GM12892 (cell line): Measurements from ENCODE around the gene GATA2.

Experiments used
- DNase-seq: peaks from one replicate; pipeline ENCODE4 v3.0.0; 2011; ENCODE audit not compliant: insufficient read length
- FAIRE-seq: peaks from 2 replicates; lab custom pipeline; 2011; peaks lifted over from hg19 to GRCh38; lab: Jason Lieb, UNC
- POLR2A ChIP-seq: IDR thresholded peaks from 2 replicates; pipeline ENCODE4 v1.6.1; 2011; ENCODE audit warnings: low read depth, low read length, control low read depth
- POLR2AphosphoS5 ChIP-seq: IDR thresholded peaks from 2 replicates; pipeline ENCODE4 v1.6.1; 2011; ENCODE audit warnings: low read depth, low read length, control low read depth
- TAF1 ChIP-seq: IDR thresholded peaks from 2 replicates; pipeline ENCODE4 v1.6.1; 2011; ENCODE audit warnings: low read depth, mild to moderate bottlenecking, control low read depth, low read length, borderline replicate concordance

Gene GATA2

DNA sequence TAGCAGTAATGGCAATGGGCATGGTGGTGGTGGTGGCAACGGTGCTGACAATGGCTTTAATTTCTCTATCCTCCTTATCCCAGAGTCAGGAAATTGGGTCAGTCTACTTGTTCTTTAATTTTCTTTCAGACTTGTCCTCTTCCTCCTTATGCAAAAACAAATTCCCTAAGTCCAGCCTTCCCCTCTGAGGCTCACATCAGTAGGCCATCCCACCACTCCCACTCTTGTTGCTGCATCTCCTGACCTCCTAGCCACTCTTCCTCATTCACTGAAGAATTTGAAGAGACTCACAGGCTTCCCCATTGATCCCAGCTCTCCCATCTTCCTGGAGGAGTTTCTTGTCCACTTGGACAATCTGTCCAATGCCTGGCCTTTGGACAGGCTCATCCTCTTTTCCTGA lies 46.2 kb downstream of the GATA2 start:
- TF ChIP-seq POLR2AphosphoS5 (no peak), TAF1 (no peak), POLR2A (no peak)
- DNase-seq (no peak), FAIRE-seq (no peak)

DNA sequence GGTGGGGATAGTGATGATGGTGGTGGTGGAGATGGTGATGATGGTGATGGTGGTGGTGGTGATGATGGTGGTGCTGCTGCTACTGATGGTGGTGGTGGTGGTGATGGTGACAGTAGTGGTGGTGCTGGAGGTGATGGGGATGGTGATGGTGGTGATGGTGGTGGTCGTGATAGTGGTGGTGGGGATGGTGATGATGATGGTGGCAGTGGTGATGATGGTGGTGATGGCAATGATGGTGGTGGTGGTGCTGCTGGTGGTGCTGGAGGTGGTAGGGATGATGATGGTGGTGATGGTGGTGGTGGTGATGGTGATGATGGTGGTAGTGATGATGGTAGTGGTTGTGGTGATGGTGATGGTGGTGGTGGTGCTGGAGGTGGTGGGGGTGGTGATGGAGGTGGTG lies 47.6 kb downstream of the GATA2 start:
- FAIRE-seq (no peak), DNase-seq (no peak)
- TF ChIP-seq POLR2AphosphoS5 (no peak), TAF1 (no peak), POLR2A (no peak)

DNA sequence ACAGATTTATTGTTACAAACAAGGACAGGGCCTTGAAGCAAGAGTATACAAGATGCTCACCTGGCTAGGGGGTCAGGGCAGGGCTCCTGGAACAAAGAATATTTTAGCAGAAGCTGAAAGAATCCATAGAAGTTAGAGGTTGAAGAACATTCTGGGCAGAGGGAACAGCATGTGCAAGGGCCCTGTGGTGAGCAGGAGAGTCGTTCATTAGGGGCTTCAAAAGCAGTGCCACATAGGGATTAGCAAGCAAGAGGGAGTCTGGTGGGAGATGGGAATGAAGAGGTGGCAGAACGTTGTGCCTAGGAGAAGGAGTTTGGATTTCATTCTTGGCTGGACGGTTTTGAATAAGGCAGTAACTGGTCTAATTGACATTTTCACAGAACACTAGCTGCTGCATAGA lies 49.2 kb downstream of the GATA2 start:
- no peak for FAIRE-seq
- DNase-seq = no peak
- TF ChIP-seq TAF1 = no peak

DNA sequence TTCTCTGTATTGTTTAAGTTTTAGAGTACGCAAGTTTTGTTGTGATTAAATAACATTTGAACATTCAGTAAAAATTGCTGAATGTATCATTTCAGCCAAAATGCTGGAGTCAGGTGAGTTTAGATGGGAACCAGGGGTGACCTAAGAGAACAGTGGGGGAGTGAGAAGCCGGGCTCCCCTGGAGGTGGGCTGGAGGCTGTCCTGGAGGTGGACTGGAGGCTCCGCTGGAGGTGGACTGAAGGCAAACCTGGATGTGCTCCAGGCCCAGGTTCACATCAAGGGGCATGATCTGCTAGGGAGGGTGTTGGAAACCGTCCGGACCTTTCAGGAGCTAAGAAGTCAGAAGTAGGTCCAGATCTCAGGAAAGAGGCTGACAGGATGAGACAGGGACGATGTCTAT lies 50.1 kb downstream of the GATA2 start:
- TF ChIP-seq TAF1 = no peak
- no peak for TF ChIP-seq POLR2AphosphoS5
- TF ChIP-seq POLR2A = no peak
- FAIRE-seq = no peak
- DNase-seq = no peak

DNA sequence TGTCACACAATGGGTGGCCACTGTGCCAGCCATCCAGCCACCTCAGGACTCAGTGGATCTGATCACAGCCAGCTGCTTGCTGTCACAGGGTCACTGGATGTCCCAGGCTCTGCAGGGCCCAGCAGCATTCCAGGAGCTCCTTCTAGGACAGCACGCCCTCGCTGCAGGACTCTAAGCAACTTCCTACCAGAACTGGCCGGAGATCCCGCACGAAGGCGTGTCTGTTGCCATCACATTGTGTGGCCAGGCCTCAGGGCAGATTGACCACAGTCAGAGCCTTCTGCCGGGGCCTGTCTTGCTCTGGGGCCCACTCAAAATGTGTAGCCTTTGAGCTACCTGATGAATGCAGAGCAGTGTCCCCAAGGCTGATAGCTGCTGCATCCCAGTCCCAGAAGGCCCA lies 50.9 kb downstream of the GATA2 start:
- no peak for DNase-seq
- FAIRE-seq = no peak

DNA sequence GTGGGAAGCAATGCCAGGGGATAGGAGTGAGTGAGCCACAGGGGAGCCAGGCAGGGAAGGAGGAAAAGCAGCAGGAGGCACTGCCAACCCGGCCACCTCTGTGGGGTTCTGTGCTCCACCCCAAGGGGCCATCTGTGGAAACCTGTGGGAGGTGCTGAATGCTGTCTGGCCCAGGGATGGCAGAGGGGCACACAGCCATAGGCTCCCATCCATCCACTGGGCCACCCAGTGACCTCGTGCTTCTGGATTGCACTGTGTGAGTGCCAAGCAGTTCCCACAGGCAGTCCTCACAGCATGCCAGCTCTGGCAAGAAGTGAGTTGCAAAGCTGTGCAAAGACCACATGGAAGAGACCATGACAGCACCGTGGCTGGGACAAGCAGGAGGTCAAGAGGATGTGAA lies 53.8 kb downstream of the GATA2 start:
- DNase-seq (no peak), FAIRE-seq (no peak)
- TF ChIP-seq POLR2A (no peak), TAF1 (no peak), POLR2AphosphoS5 (no peak)

More for the DNA sequence above, 50.9 kb downstream of the GATA2 start:
- TF ChIP-seq POLR2AphosphoS5 = no peak
- TF ChIP-seq POLR2A = no peak
- no peak for TF ChIP-seq TAF1

DNA sequence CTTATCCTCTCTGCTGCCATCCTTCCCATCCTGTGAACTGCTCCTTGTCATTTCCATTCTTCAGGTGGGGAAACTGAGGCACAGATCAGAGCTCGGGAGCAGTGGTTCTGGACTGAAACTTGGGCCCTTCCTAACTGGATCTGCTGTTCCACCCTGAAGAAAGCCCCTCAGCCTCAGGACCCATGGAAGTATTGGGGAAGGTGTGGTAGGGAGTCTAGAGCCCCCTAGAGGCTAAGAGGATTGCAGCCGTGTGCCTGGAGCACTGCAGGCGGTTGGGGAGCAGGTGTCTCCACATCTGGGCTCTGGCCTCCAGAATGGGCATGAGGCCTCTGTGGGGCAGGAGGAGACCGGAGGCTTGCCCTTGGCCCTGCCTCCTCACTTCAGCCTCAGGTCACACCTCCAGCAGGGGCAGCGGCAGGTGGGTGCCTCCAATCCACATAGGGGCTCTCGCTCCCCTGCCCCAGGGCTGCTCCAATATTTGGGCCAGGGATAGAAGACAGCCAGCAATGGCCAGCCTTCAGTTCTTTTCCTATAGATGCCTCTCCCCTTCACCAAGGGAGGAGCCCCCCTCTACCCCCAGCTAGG lies 54.4 kb downstream of the GATA2 start:
- DNase-seq (no peak), FAIRE-seq (no peak)
- TF ChIP-seq POLR2A = no peak
- no peak for TF ChIP-seq POLR2AphosphoS5
- no peak for TF ChIP-seq TAF1

DNA sequence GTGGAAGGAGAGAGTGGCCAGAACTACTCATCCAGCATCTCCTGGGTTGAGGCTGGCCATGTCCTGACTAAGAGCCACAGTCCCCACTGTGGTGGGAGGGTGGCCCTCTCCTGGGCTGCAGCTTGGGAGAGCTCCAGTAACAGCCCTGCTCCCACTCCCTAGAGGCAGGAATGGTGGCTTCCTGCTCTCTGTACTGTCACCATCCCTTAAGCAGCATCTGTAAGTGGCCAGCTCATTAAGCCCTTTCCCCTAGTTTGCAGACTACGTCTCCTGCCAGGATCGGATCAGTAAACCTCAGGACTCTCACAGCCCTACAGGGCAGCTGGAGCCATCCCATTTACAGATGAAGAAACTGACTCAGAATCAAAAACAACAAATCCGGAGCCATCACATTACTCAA lies 56.8 kb downstream of the GATA2 start:
- DNase-seq (no peak), FAIRE-seq (no peak)
- TF ChIP-seq POLR2A (no peak), POLR2AphosphoS5 (no peak), TAF1 (no peak)

DNA sequence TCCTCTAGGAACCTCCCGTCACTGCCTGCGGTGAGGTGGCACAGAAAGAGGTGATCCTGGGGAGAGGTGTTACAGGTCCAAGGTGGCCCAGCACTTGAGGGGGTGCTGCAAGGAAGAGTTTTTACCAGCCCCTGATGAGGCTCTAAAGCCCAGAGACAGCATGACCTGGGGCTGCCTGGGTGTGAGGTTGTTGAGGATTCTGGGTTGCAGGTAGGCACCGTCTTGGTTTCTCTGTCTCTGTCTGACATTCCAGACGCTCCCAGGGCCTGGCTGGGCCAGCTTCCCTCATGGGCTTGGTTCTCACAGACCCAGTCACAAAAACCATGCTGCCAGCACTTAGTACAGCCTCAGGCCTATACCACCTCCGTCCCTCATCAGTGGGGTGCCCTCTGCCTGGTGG lies 57.4 kb downstream of the GATA2 start:
- DNase-seq = no peak
- no peak for FAIRE-seq

DNA sequence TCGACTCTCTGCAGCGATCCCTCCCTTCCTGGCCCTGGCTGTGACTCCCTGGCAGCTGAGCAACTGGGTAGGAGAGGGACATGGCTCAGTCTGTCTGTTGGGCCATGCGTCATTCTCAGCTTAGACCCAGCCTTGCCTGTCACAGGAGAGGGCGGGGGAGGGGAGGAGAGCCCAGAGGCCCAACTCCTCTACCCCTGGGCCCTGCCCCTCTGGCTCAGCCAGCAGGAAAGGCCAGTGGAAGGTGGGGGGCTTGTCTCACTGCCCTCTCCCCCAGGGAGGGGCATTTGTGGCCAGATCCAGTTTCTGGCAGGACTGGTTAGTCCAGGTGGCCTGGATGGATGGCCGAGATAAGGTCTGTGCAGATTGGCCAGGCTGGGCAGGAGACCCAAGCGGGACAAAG lies 57.9 kb downstream of the GATA2 start:
- FAIRE-seq (no peak), DNase-seq (no peak)
- TF ChIP-seq TAF1 = no peak
- TF ChIP-seq POLR2A = no peak
- no peak for TF ChIP-seq POLR2AphosphoS5

More for the DNA sequence above, 57.4 kb downstream of the GATA2 start:
- TF ChIP-seq TAF1 (no peak), POLR2A (no peak), POLR2AphosphoS5 (no peak)

DNA sequence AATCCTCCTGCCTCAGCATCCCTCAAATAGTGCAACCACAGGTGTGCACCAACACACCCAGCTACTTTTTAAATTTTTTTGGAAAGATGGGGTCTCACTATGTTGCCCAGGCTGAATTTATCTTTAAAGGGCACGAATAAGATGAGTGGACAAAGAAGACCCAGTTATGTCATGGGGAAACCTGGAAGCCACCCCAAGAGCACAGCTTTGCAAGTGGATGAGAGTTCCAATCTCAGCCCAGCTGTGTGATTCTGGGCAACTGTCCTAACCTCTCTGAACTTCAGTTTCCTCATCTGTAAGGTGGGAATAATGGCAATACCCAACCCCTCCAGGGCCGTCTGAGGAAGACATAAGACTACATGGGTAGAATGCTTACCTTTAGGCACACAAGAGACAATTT lies 58.5 kb downstream of the GATA2 start:
- TF ChIP-seq TAF1 (no peak), POLR2A (no peak), POLR2AphosphoS5 (no peak)
- DNase-seq = no peak
- no peak for FAIRE-seq

DNA sequence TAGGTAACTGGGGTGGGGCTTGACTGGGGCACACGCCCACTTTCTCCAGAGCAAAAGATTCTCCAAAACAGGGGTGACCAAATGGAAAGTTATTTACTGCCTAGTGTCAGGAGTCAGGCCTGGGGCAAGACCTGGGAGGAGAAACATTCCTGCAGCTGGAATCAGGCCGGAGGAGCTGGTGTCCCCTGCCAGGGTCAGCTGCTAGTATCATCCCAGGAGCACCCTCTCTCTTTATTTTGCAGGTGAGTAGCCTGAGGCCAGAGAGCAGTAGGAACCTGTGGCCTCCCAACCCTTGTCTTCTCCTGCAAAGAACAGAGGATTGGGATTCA lies 59.2 kb downstream of the GATA2 start:
- DNase-seq (no peak), FAIRE-seq (no peak)
- TF ChIP-seq POLR2AphosphoS5 (no peak), POLR2A (no peak), TAF1 (no peak)
